ENCODE measurements around the gene BBS12. TPM values are rescaled to one million over a fixed set of nuclear protein-coding genes. Genes with fewer than 3 reads are reported as not detected.

BBS12 gene
- 1 to 10 TPM in 1 of 2 donors, not detected in 1; 2.3 TPM for total RNA-seq

- Histone ChIP-seq H3K4me1 (peaks cover 11% of the 10 kb centered on the region), H3K9me3 (no peaks in the 10 kb centered on the region), H3K27me3 (no peaks in the 10 kb centered on the region), H3K27ac (peak within 1 kb of the TSS; percentile 56 to 92 (median 82)), H3K4me3 (peak within 1 kb of the TSS; percentile 29 to 94), H3K36me3 (replicated peaks in 1 of 2; ENCODE audit: insufficient read depth in 1 of 2, low read depth in 2 of 2) (no peaks in the 10 kb centered on the region)
- ATAC-seq (peak; percentile 100), DNase-seq (peak; percentile 99)
- intact Hi-C loops (cut with DNase I) = no loop called here
- WGBS, 2 donors = 0 to 1% methylated on average over 32 to 37 of the region's 37 CpGs
- TF ChIP-seq CTCF (IDR thresholded peaks at IDR 0.05) (peak in 4 of 7 experiments; percentile 13 to 31 (median 28)), POLR2A (IDR thresholded peaks at IDR 0.05) (peak in 2 of 3 donors; percentile 68 to 80)
These were observed at the start of gene BBS12 for GRCh38 chr4:122732329-122733026. Gene BBS12, plus strand, starts transcription at chr4:122732704. Its CDS starts 9,189 bp downstream, at chr4:122741893.

DNA sequence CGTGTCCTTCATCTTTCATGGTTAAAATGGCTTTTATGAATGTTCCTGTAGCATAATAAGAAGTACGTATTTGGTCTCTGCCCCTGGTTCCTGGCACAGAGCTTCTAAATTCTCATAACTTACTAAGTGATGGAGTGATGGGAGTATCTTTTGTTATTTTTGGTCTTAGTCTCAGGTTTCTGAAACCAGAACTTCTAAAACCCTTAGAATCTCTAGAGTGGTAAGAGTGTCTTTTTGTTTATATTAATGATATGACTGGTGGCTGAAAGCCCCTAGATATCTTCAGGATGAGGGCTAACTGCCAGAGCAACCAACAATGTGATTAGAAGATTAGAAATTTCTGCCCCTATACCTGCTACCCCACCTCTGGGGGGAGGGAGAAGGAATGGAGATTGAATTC is 45.8 kb upstream of the BBS12 start:
- 78 to 86% methylated on average over 2 of the region's 2 CpGs for WGBS, 2 donors
- intact Hi-C loops (cut with DNase I) = no loop called here
- H3K4me3 ChIP-seq = no peak overlapping the region
- no peaks in the 10 kb centered on the region for H3K9me3 ChIP-seq
- no peaks in the 10 kb centered on the region for H3K4me1 ChIP-seq
- TF ChIP-seq CTCF (IDR thresholded peaks at IDR 0.05) (no peak), POLR2A (IDR thresholded peaks at IDR 0.05) (no peak)
- ATAC-seq = no peak
- no peak for DNase-seq
- no peaks in the 10 kb centered on the region for H3K27me3 ChIP-seq
- no peaks in the 10 kb centered on the region for H3K36me3 ChIP-seq (replicated peaks in 1 of 2; ENCODE audit: insufficient read depth in 1 of 2, low read depth in 2 of 2)
- no peak overlapping the region for H3K27ac ChIP-seq

GRCh38 chr4:122687531-122688061 is 44.9 kb upstream of the BBS12 start:
- no peaks in the 10 kb centered on the region for H3K9me3 ChIP-seq
- intact Hi-C loops (cut with DNase I) = no loop called here
- no peak for DNase-seq
- no peaks in the 10 kb centered on the region for H3K36me3 ChIP-seq (replicated peaks in 1 of 2; ENCODE audit: insufficient read depth in 1 of 2, low read depth in 2 of 2)
- no peaks in the 10 kb centered on the region for H3K4me1 ChIP-seq
- no peak overlapping the region for H3K4me3 ChIP-seq
- WGBS, 2 donors = 35 to 51% methylated on average over 2 of the region's 2 CpGs
- ATAC-seq = no peak
- no peak overlapping the region for H3K27ac ChIP-seq
- H3K27me3 ChIP-seq = no peaks in the 10 kb centered on the region
- TF ChIP-seq POLR2A (IDR thresholded peaks at IDR 0.05) = no peak

GRCh38 chr4:122688529-122689140 is 43.9 kb upstream of the BBS12 start:
- intact Hi-C loops (cut with DNase I) = no loop called here
- no peak overlapping the region for H3K4me3 ChIP-seq
- H3K27me3 ChIP-seq = no peaks in the 10 kb centered on the region
- no peaks in the 10 kb centered on the region for H3K9me3 ChIP-seq
- H3K36me3 ChIP-seq (replicated peaks in 1 of 2; ENCODE audit: insufficient read depth in 1 of 2, low read depth in 2 of 2) = no peaks in the 10 kb centered on the region
- H3K4me1 ChIP-seq = no peaks in the 10 kb centered on the region
- TF ChIP-seq POLR2A (IDR thresholded peaks at IDR 0.05) = no peak
- TF ChIP-seq CTCF (IDR thresholded peaks at IDR 0.05) = no peak
- no peak for ATAC-seq
- H3K27ac ChIP-seq = no peak overlapping the region
- 65 to 66% methylated on average over 9 of the region's 9 CpGs for WGBS, 2 donors
- DNase-seq = no peak

DNA sequence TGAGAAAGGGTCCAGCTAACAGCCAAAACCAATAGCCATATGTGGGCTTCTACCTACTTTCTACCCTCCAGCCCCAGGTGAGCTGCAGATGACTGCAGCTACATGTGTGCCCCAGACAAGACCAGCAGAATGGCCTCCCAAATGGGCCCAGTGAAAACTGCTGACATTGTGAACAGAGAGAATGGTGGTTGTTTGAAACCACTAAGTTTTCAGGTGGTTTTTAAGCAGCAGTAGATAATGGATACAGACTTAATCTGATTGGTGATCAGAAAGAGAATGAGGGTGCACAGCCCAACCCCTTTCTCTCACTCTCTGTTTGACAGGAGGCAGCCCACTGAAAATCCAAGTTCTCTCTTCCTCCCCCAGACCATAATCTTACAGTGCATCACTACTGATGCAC is 42.5 kb upstream of the BBS12 start:
- H3K27me3 ChIP-seq = no peaks in the 10 kb centered on the region
- no peaks in the 10 kb centered on the region for H3K36me3 ChIP-seq (replicated peaks in 1 of 2; ENCODE audit: insufficient read depth in 1 of 2, low read depth in 2 of 2)
- H3K4me1 ChIP-seq = no peaks in the 10 kb centered on the region
- H3K27ac ChIP-seq = no peak overlapping the region
- TF ChIP-seq CTCF (IDR thresholded peaks at IDR 0.05) (no peak), POLR2A (IDR thresholded peaks at IDR 0.05) (no peak)
- DNase-seq = no peak
- no peak overlapping the region for H3K4me3 ChIP-seq
- intact Hi-C loops (cut with DNase I) = no loop called here
- H3K9me3 ChIP-seq = no peaks in the 10 kb centered on the region
- no peak for ATAC-seq
